A549 (cell line): ENCODE data around the gene GPR160. TPM values are rescaled to one million over a fixed set of nuclear protein-coding genes. Genes with fewer than 3 reads are reported as not detected.

Source experiments
- ATAC-seq, 2 experiments: fragments of 200-7000 bp in 1 of 2; fragments of >200 bp in 1 of 2; cut with Nextera tagmentation in 1 of 2; cut with Tn5 transposase in 1 of 2; 3 replicates each; pipeline versions ENCODE4 v1.8.0 to v1.9.1; 2018 to 2020; ENCODE audit warnings: mild to moderate bottlenecking in 1 of 2, moderate library complexity in 1 of 2
- CTCF ChIA-PET: fragments of 300-600 bp; sonication (Branson Sonifier 250); formaldehyde crosslinking; extraction: SDS; loops from one replicate; lab custom pipeline; 2021; ENCODE audit warnings: antibody characterized with exemption, inconsistent platforms; lab: Yijun Ruan, JAX
- POLR2A ChIA-PET: fragments of 350-600 bp; formaldehyde crosslinking; extraction: SDS; loops from one replicate; lab custom pipeline; 2021; ENCODE audit warnings: antibody characterized with exemption, inconsistent platforms; lab: Yijun Ruan, JAX
- DNase-seq, 2 experiments: peaks; one replicate each; pipeline versions ENCODE4 v3.0.0 to v3.0.0-alpha.2; 2011 to 2016; ENCODE audit warnings: low read depth in 1 of 2, low spot score in 1 of 2
- FAIRE-seq: peaks from 2 replicates; lab custom pipeline; 2011; peaks lifted over from hg19 to GRCh38; lab: Jason Lieb, UNC
- H3K27ac ChIP-seq, 2 experiments: fragments of >200 bp; sonication (Bioruptor Twin); formaldehyde crosslinking; 3 replicates each; pipeline ENCODE4 v1.5.1; 2016 to 2017
- H3K4me1 ChIP-seq: fragments of >200 bp; sonication (Bioruptor Twin); formaldehyde crosslinking; 3 replicates; pipeline ENCODE4 v1.6.1; 2016
- H3K4me2 ChIP-seq: fragments of >200 bp; sonication (Bioruptor Twin); formaldehyde crosslinking; 3 replicates; pipeline ENCODE4 v1.6.1; 2016
- H3K4me3 ChIP-seq: fragments of >200 bp; sonication (Bioruptor Twin); formaldehyde crosslinking; 3 replicates; pipeline ENCODE4 v1.5.1; 2016
- H3K9me3 ChIP-seq: fragments of >200 bp; sonication (Bioruptor Twin); formaldehyde crosslinking; 3 replicates; pipeline ENCODE4 v1.6.1; 2016
- CEBPB ChIP-seq, 2 experiments: fragments of >200 bp in 1 of 2; sonication (Bioruptor Twin) in 1 of 2; formaldehyde crosslinking in 1 of 2; IDR thresholded peaks; 2 replicates each; pipeline ENCODE4 v1.6.1; 2012 to 2016
- CTCF ChIP-seq: fragments of >200 bp; sonication (Bioruptor Twin); formaldehyde crosslinking; IDR thresholded peaks from 3 replicates; pipeline ENCODE4 v1.5.1; 2016
- EHF ChIP-seq: fragments of 250-450 bp; sonication (Bioruptor Pico); IDR thresholded peaks from 2 replicates; pipeline ENCODE4 v1.5.0; 2020; ENCODE audit warnings: mild to moderate bottlenecking
- HOXB13 ChIP-seq: fragments of 250-450 bp; sonication (Bioruptor Pico); IDR thresholded peaks from 2 replicates; pipeline ENCODE4 v1.5.0; 2020; ENCODE audit warnings: low read depth, mild to moderate bottlenecking, moderate library complexity
- HOXB5 ChIP-seq: fragments of 250-450 bp; sonication (Bioruptor Pico); IDR thresholded peaks from 2 replicates; pipeline ENCODE4 v1.5.0; 2020; ENCODE audit warnings: mild to moderate bottlenecking, moderate library complexity
- JUN ChIP-seq, 2 experiments: fragments of >200 bp; sonication (Bioruptor Twin); formaldehyde crosslinking; IDR thresholded peaks; 2 replicates in 1 of 2; 3 replicates in 1 of 2; pipeline ENCODE4 v1.6.1; 2016 to 2017
- JUNB ChIP-seq: fragments of >200 bp; sonication (Bioruptor Twin); formaldehyde crosslinking; IDR thresholded peaks from 2 replicates; pipeline ENCODE4 v1.6.1; 2016
- MAFK ChIP-seq: fragments of 450-650 bp; IDR thresholded peaks from 2 replicates; pipeline ENCODE4 v1.6.1; 2014; ENCODE audit not compliant: partially characterized antibody
- MYC ChIP-seq: IDR thresholded peaks from 2 replicates; pipeline ENCODE4 v1.6.1; 2012; ENCODE audit warnings: mild to moderate bottlenecking, inconsistent platforms, low read length, improper control_type of control experiment, borderline replicate concordance
- PBX3 ChIP-seq: IDR thresholded peaks from 2 replicates; pipeline ENCODE4 v1.6.1; 2012
- PHF8 ChIP-seq: fragments of 200-600 bp; sonication (generic); IDR thresholded peaks from 2 replicates; pipeline ENCODE4 v1.6.1; 2016; ENCODE audit warnings: low read depth, mild to moderate bottlenecking, antibody characterized with exemption, moderate library complexity, borderline replicate concordance
- POLR2A ChIP-seq: IDR thresholded peaks from 2 replicates; pipeline ENCODE4 v1.6.1; 2012; ENCODE audit warnings: mild to moderate bottlenecking, low read length
- POLR2AphosphoS2 ChIP-seq: conservative IDR thresholded peaks from 2 replicates; pipeline ENCODE4 v1.6.1; 2012; ENCODE audit warnings: low read length, improper control_type of control experiment, inconsistent platforms
- RAD21 ChIP-seq, 2 experiments: fragments of >200 bp in 1 of 2; sonication (Bioruptor Twin) in 1 of 2; formaldehyde crosslinking in 1 of 2; IDR thresholded peaks in 1 of 2; conservative IDR thresholded peaks in 1 of 2; 2 replicates in 1 of 2; 3 replicates in 1 of 2; pipeline ENCODE4 v1.6.1; 2012 to 2018; ENCODE audit warnings: inconsistent platforms in 1 of 2
- SMC3 ChIP-seq: fragments of >200 bp; sonication (Bioruptor Twin); formaldehyde crosslinking; IDR thresholded peaks from 3 replicates; pipeline ENCODE4 v1.6.1; 2018; ENCODE audit warnings: inconsistent platforms
- USF2 ChIP-seq: fragments of 450-650 bp; IDR thresholded peaks from 2 replicates; pipeline ENCODE4 v1.6.1; 2014; ENCODE audit warnings: antibody characterized with exemption
- ZNF302 ChIP-seq: fragments of 250-450 bp; sonication (Bioruptor Pico); IDR thresholded peaks from 2 replicates; pipeline ENCODE4 v1.9.0; 2021; ENCODE audit warnings: inconsistent platforms, mild to moderate bottlenecking, moderate library complexity
- ZSCAN20 ChIP-seq: fragments of 250-450 bp; sonication (Bioruptor Pico); IDR thresholded peaks from 2 replicates; pipeline ENCODE4 v1.8.0; 2022; ENCODE audit warnings: mild to moderate bottlenecking, moderate library complexity
- WGBS: methylation state at CpG from one replicate; pipeline ENCODE4 v1.1.6; 2017; ENCODE audit errors: missing lambda C conversion rate; 5-methylcytosine and 5-hydroxymethylcytosine counted together
- polyA plus RNA-seq, 4 experiments: library from polyadenylated mRNA; depleted of rRNA in 3 of 4; stranded (reverse); fragments of >200 nt; fragmentation: RNase III in 1 of 4; extraction: RNeasy Plus Mini Kit Qiagen cat#74134 plus additional on column Dnase treatment in 1 of 4; gene quantifications; 2 replicates in 3 of 4; 3 replicates in 1 of 4; pipeline ENCODE4 v1.2.3, GENCODE V29; 2011 to 2017
- TF ChIP-seq, protein P1 (sequence below): fragments of >200 bp; sonication (Bioruptor Twin); formaldehyde crosslinking; IDR thresholded peaks from 2 replicates; pipeline ENCODE4 v1.6.1; 2016
- TF ChIP-seq, protein P2 (sequence below): IDR thresholded peaks from 2 replicates; pipeline ENCODE4 v1.6.1; 2012; ENCODE audit warnings: low read depth, borderline replicate concordance

The GPR160 gene
- polyA plus RNA-seq, 2 of the 4 experiments (the other 2 are of a cell fraction): 2.0 to 6.3 TPM

DNA sequence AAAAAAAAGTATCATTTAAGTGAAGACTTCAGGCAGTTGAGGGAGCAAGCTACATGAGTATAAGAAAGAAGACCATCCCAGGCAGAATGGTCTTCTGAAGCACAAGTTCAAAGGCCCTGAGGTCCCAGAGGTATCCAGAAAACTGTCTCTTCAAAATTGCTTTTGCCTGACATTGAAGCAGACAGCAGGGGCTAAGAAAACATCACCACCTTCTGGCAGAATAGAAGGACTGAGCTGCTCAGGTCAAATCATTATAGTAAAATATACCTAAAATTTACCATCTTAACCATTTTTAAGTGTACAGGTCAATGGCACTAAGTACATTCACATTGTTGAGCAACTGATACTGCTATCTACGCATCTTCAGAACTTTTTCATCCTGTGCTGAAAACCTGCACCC, 16.4 kb downstream of the GPR160 start:
- WGBS: 94% methylated on average over 1 of the region's 1 CpG
- peak in 1 of 2 experiments; percentile 23 for DNase-seq
- no peak overlapping the region for H3K4me2 ChIP-seq
- H3K4me3 ChIP-seq: no peak overlapping the region
- ChIA-PET POLR2A (no interaction called here), CTCF (interaction anchor here (0.6 to 1.4 kb wide), 6 partner anchors 10 to 598 kb away, joined by 3 to 7 read pairs (median 4); partner anchors contain the start of gene SEC62)
- no peak for FAIRE-seq
- no peak overlapping the region for H3K27ac ChIP-seq
- TF ChIP-seq JUN (IDR thresholded peaks at IDR 0.05) (no peak), RAD21 (conservative IDR thresholded peaks at IDR 0.05 in 1 of 2, IDR thresholded peaks at IDR 0.05 in 1 of 2) (peak; percentile 35 to 53; a peak in 4 of 5 replicates), POLR2AphosphoS2 (no peak), CEBPB (IDR thresholded peaks at IDR 0.05) (no peak), SMC3 (peak; percentile 26; the same call in 1 of the 3 replicates), CTCF (peak; percentile 32; the same call in 2 of the 3 replicates), PHF8 (no peak), MAFK (no peak)
- TF ChIP-seq, protein P1, sequence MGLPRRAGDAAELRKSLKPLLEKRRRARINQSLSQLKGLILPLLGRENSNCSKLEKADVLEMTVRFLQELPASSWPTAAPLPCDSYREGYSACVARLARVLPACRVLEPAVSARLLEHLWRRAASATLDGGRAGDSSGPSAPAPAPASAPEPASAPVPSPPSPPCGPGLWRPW: no peak
- H3K9me3 ChIP-seq: no peaks in the 10 kb centered on the region
- ATAC-seq: peak; percentile 74 to 77
- no peaks in the 10 kb centered on the region for H3K4me1 ChIP-seq

GRCh38 chr3:170055209-170055608, 17.4 kb downstream of the GPR160 start:
- Histone ChIP-seq H3K4me3 (no peak overlapping the region), H3K27ac (no peak overlapping the region), H3K4me1 (no peaks in the 10 kb centered on the region), H3K9me3 (no peaks in the 10 kb centered on the region), H3K4me2 (no peak overlapping the region)
- 32% methylated on average over 5 of the region's 5 CpGs for WGBS
- ChIA-PET CTCF (interaction anchor here (1.1 kb wide), 1 partner anchor 193 kb away, joined by 3 read pairs; no protein-coding TSS in a partner anchor), POLR2A (no interaction called here)
- TF ChIP-seq POLR2A (no peak), USF2 (no peak), HOXB5 (CRISPR knock-in tag) (no peak), EHF (CRISPR knock-in tag) (no peak), RAD21 (conservative IDR thresholded peaks at IDR 0.05 in 1 of 2, IDR thresholded peaks at IDR 0.05 in 1 of 2) (no peak)
- TF ChIP-seq, protein P2, sequence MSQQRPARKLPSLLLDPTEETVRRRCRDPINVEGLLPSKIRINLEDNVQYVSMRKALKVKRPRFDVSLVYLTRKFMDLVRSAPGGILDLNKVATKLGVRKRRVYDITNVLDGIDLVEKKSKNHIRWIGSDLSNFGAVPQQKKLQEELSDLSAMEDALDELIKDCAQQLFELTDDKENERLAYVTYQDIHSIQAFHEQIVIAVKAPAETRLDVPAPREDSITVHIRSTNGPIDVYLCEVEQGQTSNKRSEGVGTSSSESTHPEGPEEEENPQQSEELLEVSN: no peak
- DNase-seq (no peak), FAIRE-seq (no peak), ATAC-seq (no peak)

DNA sequence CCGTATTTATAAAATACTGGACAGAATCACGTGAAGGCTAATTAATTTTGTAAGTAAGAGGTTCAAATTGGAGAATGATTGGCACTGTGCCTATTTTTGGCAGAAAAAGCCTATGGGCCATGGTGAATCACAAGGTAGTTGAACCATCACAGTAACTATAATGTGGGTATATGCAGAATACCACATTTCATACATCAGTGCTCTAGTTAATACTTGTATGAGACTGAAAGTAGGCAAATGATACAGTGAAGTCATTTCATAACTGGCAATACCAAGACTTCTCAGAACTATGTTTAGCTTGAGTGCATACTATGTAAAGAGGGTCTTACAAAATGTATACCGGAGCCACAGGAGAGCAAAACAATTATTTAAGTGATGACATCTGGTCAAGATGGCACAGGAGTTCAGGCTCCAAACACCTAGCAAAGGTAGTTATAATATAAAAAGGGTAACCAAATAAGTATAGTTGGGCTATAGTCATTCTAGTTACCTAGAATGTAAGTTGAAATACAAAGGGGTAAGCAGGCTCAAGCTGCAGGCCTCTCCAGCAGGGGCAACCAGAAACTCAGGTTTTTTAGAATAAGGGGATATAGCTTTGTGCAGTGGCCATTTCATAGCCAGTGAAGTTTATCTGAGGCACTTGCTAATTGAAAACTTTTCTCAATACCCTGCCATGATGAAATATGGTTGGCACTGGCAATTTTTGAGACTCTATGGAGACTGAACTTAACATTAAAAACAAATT, 19.1 kb downstream of the GPR160 start:
- ATAC-seq: no peak
- no peaks in the 10 kb centered on the region for H3K9me3 ChIP-seq
- TF ChIP-seq PBX3: no peak
- TF ChIP-seq PHF8: no peak
- TF ChIP-seq ZNF302 (CRISPR knock-in tag): no peak
- no peak for TF ChIP-seq HOXB13 (CRISPR knock-in tag)
- no peak for TF ChIP-seq CEBPB (IDR thresholded peaks at IDR 0.05)
- no peak for TF ChIP-seq ZSCAN20 (CRISPR knock-in tag)
- TF ChIP-seq RAD21 (conservative IDR thresholded peaks at IDR 0.05 in 1 of 2, IDR thresholded peaks at IDR 0.05 in 1 of 2): no peak
- TF ChIP-seq SMC3: no peak
- TF ChIP-seq JUNB: no peak
- TF ChIP-seq MYC: no peak
- TF ChIP-seq, all 56 proteins: peak for 0
- CTCF ChIA-PET: interaction anchor here (0.6 to 1.2 kb wide), 2 partner anchors 20 to 194 kb away, joined by 3 to 4 read pairs; no protein-coding TSS in a partner anchor
- DNase-seq: no peak
- Histone ChIP-seq H3K27ac (no peak overlapping the region), H3K4me1 (no peaks in the 10 kb centered on the region), H3K4me3 (no peak overlapping the region), H3K4me2 (no peak overlapping the region)
- 62% methylated on average over 3 of the region's 3 CpGs for WGBS
- FAIRE-seq: no peak
- POLR2A ChIA-PET: no interaction called here
